ENCODE measurements around the gene PELI2. TPM values are rescaled to one million over a fixed set of nuclear protein-coding genes. Genes with fewer than 3 reads are reported as not detected.

PELI2 gene
- polyA plus RNA-seq, 3 donors, result 21.6 to 29.1 (median 26.0) TPM

DNA sequence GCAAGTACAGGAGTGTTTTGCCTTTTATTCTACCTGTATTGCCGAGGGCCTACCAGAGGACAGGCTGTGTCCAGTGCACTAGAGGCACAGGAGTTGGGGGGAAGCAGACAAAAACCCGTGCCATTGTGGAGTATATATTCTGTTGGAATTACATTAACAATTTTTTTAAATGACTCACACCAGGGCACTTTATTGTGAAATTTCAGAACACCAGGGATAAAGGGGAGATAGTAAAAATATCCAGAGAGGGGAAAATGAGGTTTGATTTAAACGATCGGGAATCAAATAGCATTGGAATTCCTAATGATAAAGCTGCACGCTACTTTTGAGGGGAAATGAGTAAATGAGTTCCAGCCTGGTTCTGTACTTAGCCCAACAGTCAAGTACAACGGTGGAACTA is 123.2 kb downstream of the PELI2 start:
- no peak for DNase-seq

DNA sequence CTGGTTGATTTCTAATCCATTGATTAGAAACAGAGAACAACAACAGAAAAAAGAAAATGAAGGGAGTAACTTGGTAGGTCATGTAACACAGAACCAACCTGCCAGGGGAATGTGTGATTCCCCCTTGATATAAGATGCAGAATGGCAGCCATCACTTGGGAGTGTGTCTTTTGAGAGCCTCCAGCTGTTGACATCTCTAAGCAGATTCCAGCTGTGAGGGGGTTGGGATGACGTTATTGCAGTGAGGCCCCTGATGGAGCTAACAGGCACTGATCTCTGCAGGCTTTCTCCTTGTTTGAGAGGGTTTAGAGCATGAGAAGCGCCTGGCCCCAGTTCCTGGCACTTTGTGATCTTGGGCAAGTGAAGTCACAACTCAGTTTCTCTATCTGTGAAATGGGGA is 124.9 kb downstream of the PELI2 start:
- DNase-seq, result no peak

DNA sequence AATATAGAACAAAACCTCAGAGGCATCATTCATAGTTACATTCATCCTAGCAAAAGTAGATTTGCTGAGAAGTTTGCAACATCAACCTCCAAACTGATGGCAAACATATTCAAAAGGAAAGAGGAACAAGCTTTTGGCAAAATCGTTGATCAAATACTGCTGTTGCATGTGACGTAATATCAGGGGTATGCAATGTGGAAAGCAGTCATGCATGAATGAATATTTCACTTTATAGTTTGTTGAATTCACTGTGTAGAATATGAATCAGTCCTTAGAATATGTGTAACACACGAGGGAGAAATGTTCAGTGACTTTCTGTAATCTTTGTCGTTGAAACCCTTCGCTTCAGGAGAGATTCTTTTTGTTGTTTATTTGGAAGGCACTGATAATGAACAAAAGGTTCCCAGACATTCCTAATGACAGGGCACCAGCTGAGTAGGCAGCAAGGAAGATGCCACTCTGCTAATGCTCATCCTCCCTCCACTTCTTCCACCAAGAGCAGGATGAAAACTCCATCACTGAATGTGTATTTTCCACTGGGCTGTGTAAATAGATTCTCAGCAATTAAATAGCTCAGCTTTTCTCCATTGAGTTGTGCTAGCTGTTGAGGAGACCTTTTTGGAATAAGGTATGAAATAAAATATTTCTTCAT is 126.1 kb downstream of the PELI2 start:
- no peak for DNase-seq

DNA sequence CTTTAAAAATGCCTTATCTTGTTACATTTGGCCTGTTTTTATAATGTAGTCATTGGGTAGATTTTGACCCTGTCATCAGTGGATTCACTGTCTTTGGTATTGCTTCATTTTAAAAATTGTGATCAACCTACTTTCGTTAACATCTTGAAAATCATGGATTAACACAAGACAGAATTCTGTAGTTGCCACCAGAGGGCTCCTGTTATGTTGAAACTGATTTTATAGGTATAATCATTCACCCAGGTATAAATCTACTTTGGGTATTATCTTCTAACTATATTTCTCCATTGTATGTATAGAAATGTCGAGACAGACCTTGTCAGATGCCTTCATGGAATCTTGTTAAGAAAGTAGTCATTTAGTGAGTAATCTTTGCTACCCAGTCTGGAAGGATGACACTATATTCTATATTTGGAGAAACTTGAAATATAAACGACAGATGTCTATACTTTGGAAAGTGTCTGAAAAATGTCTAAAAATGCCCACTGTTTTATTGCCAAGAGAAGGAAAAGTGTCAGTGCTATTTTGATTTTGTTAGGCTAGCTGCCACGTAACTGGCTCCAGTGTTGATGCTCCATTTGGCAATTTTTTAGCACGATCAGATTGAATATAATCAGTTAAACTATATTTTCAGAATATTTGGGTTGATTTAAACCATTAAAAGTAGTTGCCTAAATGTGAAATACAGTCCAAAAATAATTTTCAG is 129.4 kb downstream of the PELI2 start:
- no peak for DNase-seq

DNA sequence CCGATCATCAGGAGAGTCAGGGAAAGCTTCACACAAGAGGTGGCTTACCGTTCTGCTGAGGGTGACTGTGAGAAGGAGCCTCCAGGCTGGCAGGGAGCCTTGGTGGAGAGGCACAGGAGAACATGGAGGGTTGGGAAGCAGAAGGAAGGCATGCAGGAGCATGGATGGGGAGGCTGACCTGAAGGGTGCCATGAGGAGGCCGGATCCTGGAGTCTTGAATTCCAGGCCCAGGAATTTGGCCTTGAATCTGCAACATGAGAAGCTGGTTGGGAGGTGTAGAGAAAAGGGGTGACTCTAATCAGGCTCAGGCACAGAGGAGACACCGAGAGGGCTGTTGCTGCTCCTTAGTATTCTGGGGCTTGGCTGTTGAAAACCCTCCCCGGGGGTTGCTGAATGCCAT is 130.2 kb downstream of the PELI2 start:
- no peak for DNase-seq

DNA sequence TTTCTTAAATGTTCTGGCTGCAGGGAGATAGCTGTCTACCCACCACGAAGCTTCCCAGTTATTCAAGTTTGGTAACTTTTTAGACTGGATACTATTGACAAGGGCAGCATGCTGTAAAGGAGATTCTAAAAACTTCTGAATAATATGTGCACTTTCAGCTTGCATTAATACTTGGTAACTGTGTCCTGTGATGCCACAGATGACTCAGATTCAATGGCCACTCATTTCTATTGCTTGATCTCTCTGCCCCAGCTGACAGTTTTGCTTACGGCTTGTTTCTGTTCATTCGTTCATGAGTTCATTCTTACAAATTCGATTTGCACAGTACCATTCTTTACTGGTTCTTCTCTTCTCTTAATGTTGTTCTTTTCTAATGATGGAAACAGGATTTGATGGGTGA is 142.8 kb downstream of the PELI2 start:
- DNase-seq, result no peak

DNA sequence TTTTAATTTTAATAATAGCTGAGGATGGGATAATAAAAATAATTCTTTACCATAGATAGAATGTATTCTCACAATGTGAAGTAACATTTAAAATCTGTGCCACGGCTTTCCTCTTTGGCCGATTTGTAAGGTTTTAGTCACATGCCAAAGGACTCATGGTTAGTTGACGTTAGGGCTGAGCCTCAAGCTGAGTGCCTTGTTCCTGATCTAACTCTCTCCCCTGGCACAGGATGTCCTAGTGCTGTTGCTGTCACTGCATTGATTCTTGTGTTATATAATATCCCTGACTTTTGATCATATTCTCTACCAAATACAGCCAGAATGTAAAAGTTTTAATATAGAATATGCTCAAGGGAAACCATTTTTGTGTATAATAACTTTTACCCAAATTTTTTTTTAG is 144.3 kb downstream of the PELI2 start:
- no peak for DNase-seq

DNA sequence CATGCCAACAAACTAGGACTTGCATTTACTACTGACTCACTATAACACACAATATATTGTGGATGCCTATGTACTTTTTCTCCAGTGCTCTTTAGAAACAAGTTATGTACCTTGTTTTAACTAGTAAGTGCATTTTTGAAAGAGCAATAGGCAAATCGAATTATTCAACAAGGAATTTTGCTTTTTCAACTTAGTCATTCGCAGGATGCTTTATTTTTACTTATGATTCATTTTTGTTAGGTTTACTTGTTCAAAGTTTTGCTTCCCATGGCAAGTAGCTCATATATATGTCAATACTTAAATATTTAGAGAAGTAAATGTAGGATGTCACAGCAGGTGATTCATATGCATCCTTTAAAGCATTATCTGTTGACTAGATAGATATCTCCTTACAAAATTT is 149.8 kb downstream of the PELI2 start:
- no peak for DNase-seq

DNA sequence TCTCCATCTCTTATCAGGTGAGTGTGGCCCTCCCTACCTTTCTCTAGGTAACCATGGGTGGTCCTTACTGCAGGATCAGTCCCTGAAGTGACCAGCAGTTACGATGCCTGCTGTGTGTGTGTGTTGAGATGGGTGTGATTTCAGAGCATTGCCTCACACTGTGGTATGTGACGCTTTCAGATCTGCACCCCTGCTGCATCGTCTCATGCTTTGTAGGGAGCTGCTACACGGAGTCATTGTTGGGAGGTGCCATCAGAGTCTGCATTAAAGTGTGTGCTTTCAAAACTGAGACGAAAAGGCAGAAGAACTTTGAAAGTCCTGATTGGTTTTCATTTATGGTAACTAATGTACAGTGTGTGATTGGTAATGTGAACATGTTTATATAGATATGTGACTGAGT is 150.5 kb downstream of the PELI2 start:
- DNase-seq, result no peak

DNA sequence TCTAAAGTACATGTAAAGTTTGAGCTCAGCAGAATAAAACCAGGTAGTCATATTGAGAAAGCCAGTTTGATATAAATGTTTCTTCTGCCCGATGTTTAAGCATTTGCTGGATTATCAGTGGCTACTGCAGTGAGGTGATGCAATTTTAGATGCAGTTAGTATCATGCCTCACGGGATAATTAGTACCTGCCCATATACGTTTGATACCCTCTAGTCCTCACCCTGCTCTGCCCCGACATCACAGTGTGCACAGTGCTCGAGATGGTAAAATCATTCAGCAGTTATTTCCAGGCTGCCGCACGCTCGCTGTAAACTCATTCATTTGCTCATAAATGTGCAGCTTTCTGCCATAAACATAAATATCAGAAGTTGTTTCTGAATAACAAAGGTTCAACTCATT is 152.7 kb downstream of the PELI2 start:
- DNase-seq, result no peak

DNA sequence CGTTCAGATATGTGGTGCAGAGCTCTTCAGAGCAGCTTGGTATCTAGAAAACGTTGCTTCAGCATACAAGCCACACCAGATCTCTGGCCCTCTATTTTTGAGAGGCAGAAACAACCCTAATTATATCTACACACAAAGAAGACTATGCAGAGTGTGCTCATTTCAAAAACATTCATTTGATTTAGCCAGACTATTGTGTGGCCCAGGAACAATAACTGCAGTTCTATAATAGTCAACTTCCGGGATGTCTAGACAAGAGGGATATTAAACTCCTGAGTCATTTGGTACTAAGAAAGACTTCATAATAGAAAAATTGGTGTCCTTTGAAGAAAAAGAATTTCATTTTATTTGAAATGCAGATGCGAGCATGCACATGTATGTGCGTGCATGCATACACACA is 153.8 kb downstream of the PELI2 start:
- DNase-seq, result no peak

DNA sequence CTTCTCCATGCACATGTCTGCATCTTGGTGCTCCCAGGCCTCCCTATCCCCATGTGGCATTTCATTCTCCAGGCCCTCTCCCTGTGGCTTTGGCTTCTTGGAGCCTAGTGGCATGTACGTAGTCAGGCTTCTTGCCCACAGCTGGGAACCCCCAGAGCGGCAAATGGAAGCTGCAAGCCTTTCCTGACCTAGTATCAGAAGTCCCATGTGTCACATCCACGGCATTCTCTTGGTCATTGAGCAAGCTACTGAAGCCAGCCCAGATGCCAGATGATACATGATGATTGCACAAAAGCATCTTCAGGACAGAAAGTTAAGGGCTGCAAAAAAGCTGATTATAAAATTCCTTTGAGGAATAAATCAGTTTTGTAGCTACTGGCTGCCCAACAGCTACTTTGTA is 154.9 kb downstream of the PELI2 start:
- DNase-seq, result no peak

DNA sequence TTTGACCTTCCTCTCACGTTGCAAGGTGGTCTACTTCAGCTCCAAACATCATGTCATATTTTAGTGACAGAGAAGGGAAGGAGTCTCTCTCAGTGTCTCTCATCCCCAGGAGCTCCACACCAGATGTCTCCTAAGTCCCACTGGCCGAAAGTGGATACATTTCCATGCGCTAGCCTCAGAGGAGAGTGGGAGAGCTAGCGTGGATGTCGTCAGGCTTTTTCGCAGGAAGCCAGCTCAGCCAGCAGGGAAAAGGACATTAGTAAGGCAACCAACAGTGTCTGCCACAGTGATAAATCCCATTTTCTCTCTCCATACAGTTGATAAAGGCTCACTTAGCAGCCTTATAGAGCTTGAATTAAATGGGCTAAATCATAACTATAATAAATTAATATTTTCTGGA is 155.7 kb downstream of the PELI2 start:
- DNase-seq, result no peak

DNA sequence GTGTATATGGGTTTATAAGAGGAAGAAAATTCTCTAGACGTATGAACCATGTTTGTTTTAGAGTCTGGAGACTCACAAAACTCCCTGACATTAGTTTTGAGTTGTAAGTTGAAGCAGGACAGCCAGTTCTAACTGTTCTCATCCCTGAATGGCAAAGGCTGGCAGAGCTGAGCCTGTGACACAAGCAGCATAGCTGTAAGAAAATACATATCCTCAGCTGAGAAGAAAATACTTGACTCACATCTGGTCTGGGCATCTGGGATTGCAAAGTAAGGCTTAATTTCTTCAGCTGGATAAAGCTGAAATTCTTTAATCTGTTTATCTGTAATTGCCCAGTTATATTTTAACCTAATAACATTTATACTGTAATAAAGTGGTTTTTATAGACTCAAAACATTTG is 156.3 kb downstream of the PELI2 start:
- DNase-seq, result no peak

DNA sequence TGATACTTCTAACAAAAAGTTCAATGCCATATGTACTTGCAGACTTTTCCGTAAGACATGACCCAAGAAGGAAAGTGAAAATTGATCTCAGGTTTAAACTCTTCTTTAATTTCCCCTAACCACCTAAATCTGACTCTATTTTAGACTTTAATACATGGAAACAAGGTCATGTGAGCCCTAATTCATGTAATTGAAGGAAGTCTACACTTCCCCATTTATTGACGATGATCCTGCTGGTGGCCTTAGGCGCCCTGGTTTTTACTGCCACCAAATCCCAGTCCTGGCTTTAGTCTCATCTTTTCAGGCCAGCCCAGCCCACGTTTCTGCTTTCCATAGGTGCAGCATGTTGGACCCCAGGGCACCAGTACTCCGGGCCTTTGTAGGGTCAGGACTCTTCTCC is 157.9 kb downstream of the PELI2 start:
- no peak for DNase-seq

DNA sequence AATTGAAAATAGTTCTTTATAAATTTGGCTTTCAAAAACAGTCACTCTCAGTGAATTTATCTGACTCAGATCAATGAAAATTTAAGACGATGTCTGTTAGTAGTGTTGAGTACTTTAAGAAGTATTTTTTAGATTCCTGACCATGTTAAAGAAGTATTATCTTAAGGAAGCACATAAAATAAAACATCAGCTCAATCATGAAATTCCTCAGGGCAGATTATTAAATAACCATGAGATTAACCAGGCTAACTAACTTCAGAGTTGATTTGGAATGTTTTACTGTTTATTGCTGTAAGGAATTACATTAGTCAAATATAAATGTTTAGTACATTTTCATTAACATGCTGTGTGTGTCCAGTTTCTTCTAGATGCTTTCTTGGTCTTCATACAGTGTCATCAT is 160.2 kb downstream of the PELI2 start:
- no peak for DNase-seq

DNA sequence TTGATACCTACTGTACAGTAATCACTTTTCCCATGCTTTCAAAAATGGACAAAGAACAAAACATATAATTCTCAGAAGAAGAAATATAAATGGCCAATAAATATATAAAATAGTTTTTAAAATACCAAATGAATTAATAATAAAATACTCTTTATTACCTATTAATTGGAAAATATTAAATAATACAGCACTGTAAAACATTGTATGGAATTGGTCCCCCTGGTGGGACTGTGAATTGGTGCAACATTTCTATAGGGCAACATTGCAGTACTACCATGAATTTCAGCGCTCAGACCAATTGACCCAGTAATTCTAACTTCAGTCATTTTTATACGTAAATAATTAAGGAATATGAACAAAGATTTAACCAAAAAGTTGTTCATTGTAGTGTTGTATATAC is 162.6 kb downstream of the PELI2 start:
- DNase-seq, result no peak

DNA sequence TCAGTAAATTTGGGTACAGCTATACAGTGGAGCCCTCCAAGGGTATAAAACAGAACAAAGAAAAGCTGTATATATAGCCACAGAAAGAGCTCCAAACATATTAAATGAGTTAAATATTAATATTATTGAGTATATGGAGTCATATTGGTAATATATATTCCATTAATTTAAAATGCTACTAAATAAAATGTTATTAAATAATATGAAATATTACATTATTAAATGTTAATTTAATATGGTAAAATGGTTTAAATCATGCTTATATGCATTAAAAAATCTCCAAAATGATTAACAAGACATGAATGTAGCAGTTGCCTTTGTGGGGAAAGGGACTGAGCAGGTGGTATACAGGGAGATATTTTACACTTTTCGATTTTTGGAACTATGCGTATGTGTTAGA is 164.0 kb downstream of the PELI2 start:
- no peak for DNase-seq

DNA sequence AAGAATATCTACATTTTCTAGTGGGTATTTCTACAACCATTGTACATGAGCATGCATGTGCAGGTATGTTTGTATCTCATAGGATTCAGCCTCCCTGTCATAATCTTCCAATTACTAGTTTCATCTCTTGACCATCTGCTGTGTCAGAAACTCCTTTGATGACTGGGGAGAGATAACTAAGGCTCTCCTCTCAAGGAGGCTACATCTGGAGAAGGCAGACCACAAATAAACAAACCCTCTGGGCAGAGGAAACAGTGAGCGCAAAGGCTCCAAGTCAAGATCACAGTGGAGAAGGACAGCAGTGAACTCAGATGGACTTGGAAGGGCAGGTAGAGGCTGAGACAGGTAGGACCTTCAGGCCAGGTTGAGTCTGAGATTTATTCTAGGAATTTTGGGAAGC is 166.4 kb downstream of the PELI2 start:
- no peak for DNase-seq

DNA sequence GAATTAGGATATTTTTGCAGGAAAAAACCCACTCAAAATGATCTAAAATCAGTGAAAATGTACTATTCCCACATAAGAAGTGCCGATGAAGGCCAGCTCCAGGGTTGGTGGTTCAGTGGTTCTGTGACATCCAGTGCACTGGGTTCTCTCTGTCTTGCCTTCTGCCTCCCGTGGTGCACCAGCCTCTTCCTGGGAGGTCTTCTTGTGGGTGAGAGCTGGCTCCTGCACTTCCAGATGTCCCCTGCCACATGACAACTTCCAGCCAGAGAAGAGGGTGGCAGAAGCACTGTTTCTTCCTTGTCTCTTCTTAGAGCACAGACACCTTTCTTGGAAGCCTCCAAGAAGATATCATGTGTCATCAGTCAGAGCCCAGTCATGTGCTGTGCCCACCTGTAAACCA is 170.9 kb downstream of the PELI2 start:
- DNase-seq, result no peak

DNA sequence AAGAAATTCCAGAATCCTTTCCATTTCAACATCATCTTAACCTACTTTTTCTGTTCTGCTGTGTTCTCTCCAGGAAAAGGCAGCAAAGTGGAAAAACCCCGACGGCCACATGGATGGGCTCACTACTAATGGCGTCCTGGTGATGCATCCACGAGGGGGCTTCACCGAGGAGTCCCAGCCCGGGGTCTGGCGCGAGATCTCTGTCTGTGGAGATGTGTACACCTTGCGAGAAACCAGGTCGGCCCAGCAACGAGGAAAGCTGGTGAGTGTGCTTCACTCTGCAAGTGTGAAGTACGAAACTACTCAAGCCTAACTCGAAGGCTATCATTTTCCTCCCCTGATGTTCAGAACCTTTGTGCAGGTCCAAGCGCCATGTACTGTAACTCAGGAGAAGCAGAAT is 172.0 kb downstream of the PELI2 start:
- no peak for DNase-seq

DNA sequence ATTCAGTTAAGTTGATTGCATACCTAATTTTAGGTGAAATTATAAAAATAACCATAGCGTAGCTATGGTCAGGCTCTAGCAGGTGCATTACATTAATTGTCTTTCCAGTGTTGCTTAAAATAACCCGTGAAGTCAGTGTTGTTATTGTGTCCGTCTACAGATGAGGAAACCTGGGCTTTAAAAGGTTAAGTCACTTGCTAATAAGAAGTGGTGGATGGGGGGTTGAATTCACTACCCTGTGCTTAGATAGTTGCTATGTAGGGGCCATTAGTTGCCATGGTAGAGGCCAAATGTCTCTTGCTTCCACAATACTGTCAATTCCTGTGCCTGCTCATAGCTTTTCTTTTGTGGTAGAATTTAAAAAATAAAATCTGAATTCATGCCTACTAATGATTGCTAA is 174.8 kb downstream of the PELI2 start:
- DNase-seq, result no peak

DNA sequence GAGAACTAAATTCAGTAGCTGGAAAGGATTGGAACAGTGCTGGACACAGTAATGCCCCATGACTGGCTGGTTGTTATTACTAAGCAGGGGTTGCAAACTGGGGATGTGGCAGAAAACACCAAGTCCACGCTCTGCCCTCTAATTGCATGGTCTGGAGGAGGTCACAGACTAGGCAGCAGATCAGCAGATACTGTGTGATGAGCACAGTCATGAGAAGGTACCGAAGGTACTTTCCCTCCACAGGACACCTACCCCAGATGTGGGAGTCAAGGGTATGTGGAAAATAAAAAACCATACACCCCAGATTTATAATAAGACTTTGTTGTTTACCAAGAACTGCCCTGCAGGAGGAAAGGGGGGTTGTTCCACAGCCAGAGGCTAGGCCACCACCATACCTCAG is 175.3 kb downstream of the PELI2 start:
- DNase-seq, result no peak

DNA sequence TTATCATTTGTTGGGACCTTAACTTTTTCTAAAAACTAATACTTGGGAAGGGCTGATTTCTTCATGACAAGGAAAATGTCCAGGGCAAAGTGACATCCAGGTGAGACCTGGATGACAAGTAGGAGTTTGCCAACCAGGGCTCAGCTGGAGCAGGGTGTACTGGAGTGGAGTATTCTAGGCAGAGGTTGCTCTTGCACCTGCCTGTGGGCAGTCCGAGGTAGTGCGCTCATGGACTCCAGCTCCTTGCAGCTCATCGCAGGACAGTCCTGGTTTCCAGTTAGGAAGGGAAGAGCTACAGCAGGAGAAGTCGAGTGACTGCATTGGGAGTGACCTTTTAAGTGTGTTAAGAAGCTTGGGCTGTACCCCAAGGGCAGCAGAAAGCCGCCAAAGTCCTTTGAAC is 175.9 kb downstream of the PELI2 start:
- no peak for DNase-seq
